Measurements from ENCODE around the gene COG5.

Gene COG5

DNA sequence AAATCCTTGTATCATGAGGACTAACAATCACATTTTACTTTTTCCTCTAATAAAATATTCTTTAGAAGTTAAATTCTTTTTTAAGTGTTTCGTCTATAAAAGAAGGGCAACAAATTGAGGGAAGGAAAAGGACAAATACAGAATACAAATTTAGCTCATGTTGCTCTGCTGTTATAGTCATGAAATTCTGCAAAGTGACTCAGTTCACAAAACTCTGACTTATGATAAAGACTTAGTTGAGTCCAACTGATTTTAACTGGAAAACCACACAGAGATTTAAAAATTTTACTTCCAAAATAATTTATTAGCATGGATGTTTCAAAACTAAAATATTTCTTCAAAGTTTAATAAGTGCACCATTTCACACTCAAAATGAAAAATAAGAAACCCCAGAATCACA is 168.9 kb downstream of the COG5 start:
- no peak for DNase-seq (ENCODE audit: low read depth in 1 of 2, low spot score in 1 of 2)

DNA sequence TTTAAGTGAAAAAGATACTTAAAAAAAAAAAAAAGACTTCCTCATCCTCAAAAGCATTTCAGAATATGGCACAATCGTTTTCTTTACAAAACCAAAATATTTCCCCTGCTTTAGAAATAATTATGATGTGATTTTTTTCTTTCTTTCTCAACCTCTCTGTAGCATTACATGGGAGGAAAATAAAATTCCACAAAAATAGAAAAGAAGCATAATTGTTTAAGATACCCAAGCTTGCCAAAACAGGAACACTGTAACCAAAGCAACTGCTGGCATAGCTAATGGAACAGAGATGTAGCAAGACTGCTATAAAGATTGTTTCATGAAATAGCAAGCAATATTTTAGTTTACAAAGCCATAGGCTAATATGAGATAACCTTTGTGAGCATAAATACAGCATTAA is 169.4 kb downstream of the COG5 start:
- DNase-seq (ENCODE audit: low read depth in 1 of 2, low spot score in 1 of 2), result no peak

DNA sequence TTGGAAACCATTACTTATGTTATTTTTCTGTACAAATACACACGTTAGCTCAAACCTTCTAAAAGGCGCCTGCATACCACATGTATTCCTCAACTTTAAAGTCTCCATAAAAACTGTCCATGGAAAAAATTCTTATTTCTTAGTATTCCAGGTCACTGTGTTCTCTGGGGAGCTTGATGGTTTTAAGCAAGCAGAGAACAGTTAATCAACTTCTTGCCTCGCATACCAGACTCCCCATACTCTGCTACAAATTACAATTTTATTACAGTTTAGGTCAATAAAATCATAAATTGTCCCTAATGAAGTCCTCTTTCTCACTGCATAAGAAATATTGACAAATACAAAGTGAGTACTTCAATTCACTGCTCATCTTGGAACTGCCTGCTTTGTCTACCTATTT is 170.9 kb downstream of the COG5 start:
- no peak for DNase-seq (ENCODE audit: low read depth in 1 of 2, low spot score in 1 of 2)

DNA sequence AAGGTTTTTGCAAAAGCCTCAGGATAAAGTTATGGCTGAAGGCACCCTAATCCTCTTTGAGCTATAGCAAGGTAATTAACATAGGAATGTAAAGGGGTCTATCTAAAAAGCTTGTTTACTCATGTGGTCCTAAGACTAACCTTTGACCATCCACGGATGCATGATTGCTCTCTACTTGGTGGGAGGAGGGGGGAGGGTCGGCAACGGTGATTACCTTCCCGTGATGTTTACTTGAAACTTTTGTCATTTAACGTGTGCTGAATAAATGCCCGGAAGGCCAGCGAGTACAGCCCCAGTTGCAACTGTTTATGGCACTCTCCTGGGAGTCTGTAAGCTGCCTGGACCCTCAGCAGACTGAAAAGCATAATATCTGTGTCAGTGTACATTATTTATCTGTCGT is 172.8 kb downstream of the COG5 start:
- DNase-seq (ENCODE audit: low read depth in 1 of 2, low spot score in 1 of 2), result no peak

DNA sequence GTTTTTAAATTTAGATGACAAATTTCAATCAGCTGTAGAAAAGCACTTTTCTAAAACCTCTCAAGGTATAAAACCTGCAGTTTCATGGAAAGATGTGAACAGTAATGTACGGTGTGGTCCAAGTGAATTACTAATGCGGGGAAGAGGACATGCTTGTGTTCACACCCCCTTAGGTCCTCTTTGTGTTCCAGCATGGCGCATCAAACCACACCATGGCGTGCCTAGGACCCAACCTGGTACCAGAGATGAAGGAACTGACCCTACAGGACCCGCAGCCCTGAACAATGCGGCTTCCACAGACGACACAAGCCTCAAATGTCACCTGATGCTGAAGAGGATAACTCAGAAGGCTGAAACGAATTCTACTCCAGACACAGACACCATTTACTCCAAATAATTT is 175.1 kb downstream of the COG5 start:
- DNase-seq (ENCODE audit: low read depth in 1 of 2, low spot score in 1 of 2), result no peak

DNA sequence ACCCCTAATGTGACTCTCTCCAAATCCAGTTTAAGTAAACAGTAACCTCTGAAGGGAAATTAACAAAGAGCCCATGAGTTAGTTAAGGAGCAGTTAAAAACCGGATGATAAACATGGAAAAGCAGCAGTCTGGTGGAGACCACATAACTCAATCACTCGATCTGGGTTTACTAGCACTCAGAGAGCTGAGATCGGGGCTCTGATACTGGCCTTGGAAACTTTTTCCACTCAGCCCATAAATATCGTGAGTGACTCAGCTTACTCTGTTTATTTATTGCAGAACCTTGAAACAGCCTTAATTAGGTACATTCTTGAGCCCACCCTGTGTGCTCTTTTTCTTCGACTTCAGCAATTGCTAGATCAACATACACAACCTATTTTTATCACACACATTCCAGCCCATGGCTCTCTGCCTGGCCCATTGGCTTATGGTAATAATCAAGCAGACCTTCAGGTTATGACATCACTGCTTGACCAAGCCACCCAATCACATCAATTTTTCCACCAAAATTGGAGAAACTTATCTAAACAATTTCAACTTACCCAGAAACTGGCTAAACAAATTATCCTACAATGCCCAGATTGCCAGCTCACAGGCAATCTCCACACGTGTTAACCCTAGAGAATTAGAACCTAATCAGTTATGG is 176.0 kb downstream of the COG5 start:
- DNase-seq (ENCODE audit: low read depth in 1 of 2, low spot score in 1 of 2), result no peak

DNA sequence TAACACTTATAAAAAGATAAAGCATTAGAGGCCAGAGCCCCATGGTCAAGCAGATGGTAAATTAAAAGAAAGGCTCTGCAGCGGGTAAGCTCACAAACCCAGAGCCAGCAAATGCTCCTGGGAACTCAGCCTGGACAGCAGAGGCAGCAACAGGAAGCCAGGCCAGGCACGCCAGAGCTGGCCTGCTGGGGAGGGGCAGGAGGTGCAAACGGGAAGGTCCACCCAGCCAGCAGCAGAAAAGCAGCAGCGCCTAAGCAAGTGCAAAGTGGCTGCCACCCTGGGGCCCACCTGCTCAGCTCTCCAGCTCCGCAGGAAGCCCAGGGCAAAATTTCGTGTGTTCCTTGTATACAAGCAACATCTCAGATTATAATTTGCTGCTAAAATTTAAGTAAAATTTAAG is 176.6 kb downstream of the COG5 start:
- no peak for DNase-seq (ENCODE audit: low read depth in 1 of 2, low spot score in 1 of 2)

DNA sequence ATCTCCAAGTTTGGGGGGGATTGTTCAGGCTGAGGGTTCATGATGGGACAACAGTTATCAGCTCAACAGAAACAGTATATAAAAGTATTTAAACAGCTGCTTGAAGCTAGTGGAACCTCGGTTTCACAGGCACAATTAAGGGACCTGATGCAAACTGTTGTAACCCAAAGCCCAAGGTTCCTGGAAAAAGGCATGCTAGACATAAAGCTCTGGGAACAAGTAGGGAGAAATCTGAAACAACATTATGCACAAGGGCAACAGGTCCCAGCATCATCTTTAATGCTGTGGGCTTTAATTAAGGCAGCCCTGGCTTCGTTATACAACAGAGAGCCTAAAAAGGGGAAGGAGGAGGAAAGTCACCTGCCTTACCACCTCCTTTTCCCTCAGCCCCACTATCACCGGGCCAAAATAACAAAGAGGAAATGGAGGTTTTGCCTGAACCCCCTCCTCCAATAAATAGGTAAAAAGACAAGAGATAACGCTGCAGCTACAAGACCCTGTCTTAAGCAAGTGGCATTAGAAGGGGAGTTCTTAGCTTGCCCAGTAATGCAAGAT is 177.1 kb downstream of the COG5 start:
- DNase-seq (ENCODE audit: low read depth in 1 of 2, low spot score in 1 of 2), result no peak

DNA sequence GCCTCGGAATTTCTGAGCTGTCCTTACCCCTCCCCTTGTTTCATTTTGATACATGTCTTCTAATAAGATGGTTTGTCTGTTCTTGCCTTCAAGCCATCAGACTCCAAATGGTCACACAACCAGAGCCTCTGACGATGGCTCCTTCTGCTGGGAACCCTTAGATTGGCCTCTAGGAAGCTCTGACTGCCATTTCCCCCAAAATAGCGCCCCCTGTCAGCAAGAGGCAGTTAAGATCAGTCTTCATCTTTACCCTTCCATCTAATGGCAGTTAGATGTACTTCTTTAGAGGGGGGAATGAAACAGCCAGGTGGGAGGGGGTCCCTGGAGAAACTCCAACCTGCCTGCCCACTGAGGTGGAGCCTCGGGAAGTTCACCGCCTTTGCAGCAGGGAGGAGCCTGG is 179.7 kb downstream of the COG5 start:
- no peak for DNase-seq (ENCODE audit: low read depth in 1 of 2, low spot score in 1 of 2)

DNA sequence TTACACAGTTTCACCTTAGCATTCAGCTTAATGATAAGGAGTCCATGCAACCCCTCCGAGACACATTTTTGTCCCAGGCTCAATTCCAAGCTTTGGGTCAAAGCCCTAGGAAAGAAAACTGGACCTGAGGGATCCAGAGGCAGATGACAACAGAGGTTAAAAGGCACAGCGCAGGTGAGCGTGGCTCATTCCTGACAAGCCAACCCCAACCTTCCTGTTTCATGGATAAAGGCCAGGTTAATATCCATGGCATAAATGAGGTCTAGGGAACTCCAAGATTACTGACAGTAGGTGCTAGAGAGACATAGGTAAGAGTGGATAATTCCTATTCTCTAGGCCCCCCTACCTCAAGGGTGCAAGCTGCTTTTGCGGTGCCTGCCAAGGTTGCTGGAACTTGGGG is 180.5 kb downstream of the COG5 start:
- no peak for DNase-seq (ENCODE audit: low read depth in 1 of 2, low spot score in 1 of 2)

DNA sequence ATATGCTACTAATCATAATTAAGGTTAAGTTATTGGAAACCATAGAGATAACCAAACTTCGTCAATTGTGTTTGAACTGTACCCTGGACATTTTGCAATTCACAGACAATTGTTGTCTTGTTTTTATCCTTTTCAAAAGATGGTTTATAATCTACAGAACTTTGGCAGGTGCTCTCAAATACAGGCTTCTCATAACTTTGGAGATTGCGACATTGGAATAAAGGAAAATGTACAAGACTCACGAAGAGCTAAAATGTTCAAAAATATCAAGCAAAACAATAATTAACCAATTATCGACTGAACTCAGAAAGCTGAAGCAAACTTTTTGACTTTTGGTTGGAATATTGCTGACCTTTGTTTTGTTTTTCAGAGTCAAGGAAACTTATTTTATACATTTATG is 182.3 kb downstream of the COG5 start:
- no peak for DNase-seq (ENCODE audit: low read depth in 1 of 2, low spot score in 1 of 2)

DNA sequence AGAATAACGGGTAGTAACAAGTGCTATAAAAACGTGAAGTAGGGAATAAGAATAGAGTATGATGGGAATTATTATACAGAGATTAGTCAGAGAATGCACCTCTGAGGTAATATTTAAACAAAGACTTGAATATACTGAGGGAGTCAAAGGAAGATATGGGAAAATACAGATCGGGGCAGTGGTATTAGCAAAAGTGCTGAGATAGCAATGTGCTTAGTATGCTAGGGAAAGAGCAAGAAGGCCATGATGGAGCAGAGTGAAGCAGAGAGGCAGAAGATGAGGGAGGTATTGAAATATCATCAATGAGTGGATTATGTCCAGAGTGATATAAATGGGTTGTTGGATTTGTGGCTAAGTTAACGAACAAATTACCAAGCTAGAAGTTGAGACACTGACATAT is 190.4 kb downstream of the COG5 start:
- no peak for DNase-seq (ENCODE audit: low read depth in 1 of 2, low spot score in 1 of 2)

DNA sequence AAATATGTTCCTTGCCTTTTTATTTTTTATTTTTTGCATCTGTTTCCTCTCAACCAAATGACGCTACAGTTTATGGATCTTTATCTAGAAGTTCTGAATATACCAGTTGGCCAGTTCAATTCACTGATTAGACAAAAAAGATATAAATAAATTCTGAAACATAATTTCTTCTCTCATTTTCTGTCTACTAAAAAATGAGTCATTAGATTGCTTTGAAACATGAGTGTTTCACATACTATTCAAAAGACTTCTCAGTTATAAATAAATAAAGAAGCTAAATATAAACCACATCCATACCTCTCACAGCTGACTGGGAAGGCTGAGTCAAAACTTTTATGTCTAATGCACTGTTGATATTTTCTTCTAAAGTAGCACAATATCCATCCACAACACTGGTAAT is 191.4 kb downstream of the COG5 start:
- no peak for DNase-seq (ENCODE audit: low read depth in 1 of 2, low spot score in 1 of 2)

DNA sequence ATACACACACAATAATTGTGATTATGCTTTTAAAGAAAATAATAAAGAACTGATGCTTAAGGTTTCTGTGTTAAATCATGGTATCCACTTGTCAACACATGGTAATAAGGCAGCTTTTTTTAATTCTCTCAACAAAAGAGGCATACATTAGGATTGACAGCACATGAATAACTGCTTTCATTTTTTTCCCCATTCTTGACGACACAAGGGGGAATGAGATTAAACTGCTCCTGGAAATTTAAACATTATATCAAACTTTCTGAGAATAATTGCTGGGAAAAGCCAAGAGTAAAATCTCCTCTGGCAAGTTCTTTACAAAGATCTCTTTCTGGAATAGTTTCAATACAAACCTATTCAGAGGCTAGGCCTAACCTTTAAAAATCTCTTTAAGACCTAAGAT is 192.9 kb downstream of the COG5 start:
- no peak for DNase-seq (ENCODE audit: low read depth in 1 of 2, low spot score in 1 of 2)

DNA sequence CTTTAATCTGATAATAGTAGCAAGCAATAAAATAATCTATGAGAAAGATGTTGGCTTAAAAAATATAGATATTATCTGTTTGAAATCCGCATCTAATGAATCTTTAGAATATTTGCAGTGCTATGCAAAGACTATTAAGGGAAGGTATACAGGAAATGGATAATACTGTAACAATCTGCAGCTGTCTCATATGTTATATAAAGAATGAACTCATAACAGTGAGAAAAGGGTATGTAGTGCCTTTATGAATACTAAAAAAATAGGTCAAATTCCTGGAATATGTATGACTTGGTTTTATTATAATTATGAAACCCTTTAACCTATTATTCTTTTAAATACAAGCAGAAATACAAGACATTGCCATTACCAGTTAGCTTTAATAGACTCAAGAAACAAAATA is 198.9 kb downstream of the COG5 start:
- no peak for DNase-seq (ENCODE audit: low read depth in 1 of 2, low spot score in 1 of 2)

DNA sequence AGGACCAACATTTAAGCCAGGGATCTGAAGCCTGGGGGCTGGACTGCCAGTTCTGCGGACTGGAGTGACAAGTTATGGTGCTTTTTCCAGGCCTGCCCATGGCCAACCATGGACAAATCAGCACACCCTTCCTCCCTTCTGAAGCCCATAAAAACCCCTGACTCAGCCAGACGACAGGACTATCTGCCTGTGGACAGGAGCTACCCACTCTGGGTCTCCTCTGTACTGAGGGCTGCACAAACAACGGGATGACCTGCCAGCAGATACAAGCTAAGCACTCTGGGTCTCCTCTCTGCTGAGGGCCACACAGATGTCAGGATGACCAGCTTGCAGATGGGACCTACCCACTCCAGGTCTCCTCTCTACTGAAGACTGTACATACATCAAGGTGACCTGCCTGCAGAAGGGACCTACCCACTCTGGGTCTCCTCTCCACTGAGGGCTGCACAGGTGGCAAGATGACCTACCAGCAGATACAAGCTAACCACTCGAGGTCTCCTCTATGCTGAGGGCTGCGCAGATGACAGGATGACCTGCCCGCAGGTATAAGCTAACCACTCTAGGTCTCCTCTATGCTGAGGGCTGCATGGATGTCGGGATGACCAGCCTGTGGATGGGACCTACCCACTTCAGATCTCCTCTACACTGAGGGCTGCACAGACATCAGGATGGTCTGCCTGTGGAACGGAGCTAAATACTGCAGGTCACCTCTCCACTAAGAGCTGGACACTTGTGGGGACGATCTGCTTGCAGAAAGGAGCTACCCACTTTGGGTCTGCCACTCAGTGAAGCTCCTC is 204.0 kb downstream of the COG5 start:
- no peak for DNase-seq (ENCODE audit: low read depth in 1 of 2, low spot score in 1 of 2)

DNA sequence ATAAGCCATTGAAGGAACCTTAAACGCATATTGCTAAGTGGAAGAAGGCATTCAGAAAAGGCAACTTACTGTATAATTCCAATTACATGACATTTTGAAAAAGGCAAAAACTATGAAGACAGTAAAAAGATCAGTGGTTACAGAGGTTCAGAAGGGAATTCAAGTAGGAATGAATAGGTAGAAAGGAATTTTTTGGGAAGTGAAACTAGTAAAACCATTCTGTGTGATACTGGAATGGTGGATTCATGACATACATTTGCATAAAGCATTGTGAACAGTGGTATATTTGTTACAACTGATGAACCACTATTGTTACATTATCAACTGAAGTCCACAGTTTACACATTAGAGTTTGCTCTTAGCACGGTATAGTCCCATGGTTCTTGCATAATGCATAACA is 208.1 kb downstream of the COG5 start:
- DNase-seq (ENCODE audit: low read depth in 1 of 2, low spot score in 1 of 2), result no peak

DNA sequence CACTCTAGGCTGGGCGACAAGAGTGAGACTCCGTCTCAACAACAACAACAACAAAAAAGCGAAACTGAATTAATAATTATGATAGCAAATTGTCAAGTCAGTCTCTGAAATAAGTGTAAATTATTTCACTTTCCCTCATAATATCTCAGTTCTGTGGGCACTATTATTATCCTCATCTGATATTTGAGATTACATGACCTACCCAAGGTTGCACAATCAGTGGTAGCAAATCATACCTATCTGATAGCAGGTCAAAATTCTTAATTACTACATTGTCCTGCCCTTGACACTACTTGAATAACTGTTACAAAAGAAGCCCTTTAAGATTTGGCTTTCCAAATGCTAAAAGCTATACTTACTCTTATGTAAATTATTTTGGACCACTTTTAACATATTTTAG is 209.1 kb downstream of the COG5 start:
- no peak for DNase-seq (ENCODE audit: low read depth in 1 of 2, low spot score in 1 of 2)

DNA sequence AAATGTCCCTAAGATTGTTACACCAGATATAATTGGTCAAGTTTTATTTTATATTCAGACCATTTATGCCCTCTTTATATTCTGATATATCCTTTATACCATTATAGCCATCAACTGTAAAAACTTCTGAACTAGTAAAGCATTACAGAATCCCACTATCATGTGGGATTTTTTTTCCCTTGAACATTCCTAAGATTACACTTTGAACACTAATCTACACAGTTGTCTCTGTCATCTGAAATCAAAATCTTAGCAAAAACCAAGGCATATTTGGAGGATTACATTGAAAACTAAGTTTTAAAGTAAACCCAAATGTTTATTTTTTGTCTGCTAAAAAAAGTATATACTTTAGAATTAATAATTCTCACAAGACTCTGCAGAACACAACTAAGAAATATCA is 210.0 kb downstream of the COG5 start:
- DNase-seq (ENCODE audit: low read depth in 1 of 2, low spot score in 1 of 2), result no peak

DNA sequence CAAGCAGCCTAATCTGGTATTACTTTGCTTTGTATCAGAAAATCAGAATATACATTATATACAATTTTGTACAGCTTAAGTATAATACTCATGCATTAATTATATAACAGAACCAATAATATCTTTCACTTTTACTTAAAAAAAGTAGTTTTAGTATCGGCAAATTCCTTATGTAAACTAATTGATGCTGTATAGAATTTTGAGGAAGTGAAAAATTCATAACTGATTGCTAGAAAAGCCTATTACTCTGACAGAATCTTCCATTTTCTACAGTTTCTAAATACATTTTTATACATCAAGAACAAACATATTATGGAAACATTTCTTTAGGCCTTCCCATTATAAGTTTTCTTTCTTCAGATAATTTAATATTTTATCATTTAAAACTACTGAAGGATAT is 217.8 kb downstream of the COG5 start:
- no peak for DNase-seq (ENCODE audit: low read depth in 1 of 2, low spot score in 1 of 2)

DNA sequence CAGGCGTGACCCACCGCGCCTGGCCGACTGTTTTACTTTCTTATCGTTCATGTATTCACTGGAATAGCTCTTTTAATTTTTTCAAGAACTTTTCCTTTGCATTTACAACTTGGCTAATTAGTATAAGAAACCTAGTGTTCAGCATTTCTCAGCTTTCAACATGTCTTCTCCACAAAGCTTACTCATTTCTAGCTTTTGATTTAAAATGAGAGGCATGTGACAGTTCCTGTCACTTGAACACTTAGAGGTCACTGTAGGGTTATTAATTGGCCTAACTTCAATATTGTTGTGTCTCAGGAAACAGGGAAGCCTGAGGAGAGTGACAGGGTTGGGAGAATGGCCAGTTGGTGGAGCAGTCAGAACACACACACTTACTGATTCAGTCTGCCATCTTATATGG is 218.9 kb downstream of the COG5 start:
- no peak for DNase-seq (ENCODE audit: low read depth in 1 of 2, low spot score in 1 of 2)

DNA sequence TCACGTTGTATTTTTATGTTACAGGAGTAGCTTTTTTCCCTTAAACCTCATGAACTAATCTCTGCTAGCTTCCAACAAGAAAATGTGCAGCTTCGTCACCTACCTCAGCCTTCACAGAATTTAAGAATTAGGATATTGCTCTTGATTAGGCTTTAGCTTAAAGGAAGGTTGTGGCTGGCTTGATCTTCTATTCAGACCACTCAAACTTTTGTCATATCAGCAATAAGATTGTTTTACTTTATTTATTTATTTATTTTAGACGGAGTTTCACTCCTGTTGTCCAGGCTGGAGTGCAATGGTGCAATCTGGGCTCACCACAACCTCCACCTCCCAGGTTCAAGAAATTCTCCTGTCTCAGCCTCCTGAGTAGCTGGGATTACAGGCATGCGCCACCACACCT is 219.4 kb downstream of the COG5 start:
- no peak for DNase-seq (ENCODE audit: low read depth in 1 of 2, low spot score in 1 of 2)

DNA sequence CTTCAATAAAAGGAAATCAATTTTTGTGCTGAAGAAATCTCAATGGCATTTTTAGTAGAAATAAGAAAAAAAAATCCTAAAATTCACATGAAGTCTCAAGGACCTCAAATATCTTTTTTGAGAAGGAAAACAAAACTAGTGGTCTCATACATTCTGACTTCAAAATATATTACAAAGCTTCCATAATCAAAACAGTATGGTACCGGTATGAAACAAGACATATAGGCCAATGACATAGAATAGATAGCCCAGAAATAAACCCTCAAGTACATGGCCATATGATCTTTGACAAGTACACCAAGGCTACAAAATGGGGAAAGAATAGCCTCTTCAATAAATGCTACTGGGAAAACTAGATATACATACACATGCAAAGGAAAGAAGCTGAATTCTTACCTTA is 225.6 kb downstream of the COG5 start:
- DNase-seq (ENCODE audit: low read depth in 1 of 2, low spot score in 1 of 2), result no peak

Data from stimulated activated CD4-positive, alpha-beta T cell treated with anti-CD3 and anti-CD28 coated beads, Interleukin-15, amount 100 ng/mL, for 1 hour (primary cell).